ENCODE data around the gene PKDREJ. TPM values are rescaled to one million over a fixed set of nuclear protein-coding genes. Genes with fewer than 3 reads are reported as not detected.

Gene PKDREJ
- total RNA-seq, 1 donor from 2014 or later = not detected

- intact Hi-C loops (cut with micrococcal nuclease) = no loop called here
- DNase-seq (peak; percentile 78), ATAC-seq (peak; percentile 81)
These were observed 27.1 kb upstream of the PKDREJ start for GRCh38 chr22:46290121-46290842.

GRCh38 chr22:46289244-46289891 is 26.2 kb upstream of the PKDREJ start:
- DNase-seq (no peak), ATAC-seq (peak; percentile 12)
- intact Hi-C loops (cut with micrococcal nuclease) = no loop called here

GRCh38 chr22:46288846-46289243 is 25.7 kb upstream of the PKDREJ start:
- DNase-seq (no peak), ATAC-seq (no peak)
- intact Hi-C loops (cut with micrococcal nuclease) = no loop called here

GRCh38 chr22:46287873-46288751 is 25.0 kb upstream of the PKDREJ start:
- DNase-seq (peak; percentile 63), ATAC-seq (peak; percentile 46)
- intact Hi-C loops (cut with micrococcal nuclease) = no loop called here

- DNase-seq (no peak), ATAC-seq (no peak)
- intact Hi-C loops (cut with micrococcal nuclease) = no loop called here
These were observed 24.1 kb upstream of the PKDREJ start for GRCh38 chr22:46286941-46287872.

GRCh38 chr22:46286006-46286405 is 22.9 kb upstream of the PKDREJ start:
- intact Hi-C loops (cut with micrococcal nuclease) = no loop called here

GRCh38 chr22:46281866-46282678 is 18.9 kb upstream of the PKDREJ start:
- intact Hi-C loops (cut with micrococcal nuclease) = no loop called here
- ATAC-seq (no peak), DNase-seq (no peak)

More at GRCh38 chr22:46286006-46286405, 22.9 kb upstream of the PKDREJ start:
- ATAC-seq = no peak
- no peak for DNase-seq

GRCh38 chr22:46280999-46281623 is 18.0 kb upstream of the PKDREJ start:
- intact Hi-C loops (cut with micrococcal nuclease) = no loop called here
- DNase-seq (no peak), ATAC-seq (peak; percentile 81)

- DNase-seq (peak; percentile 64), ATAC-seq (peak; percentile 83)
- intact Hi-C loops (cut with micrococcal nuclease) = no loop called here
These were observed 17.1 kb upstream of the PKDREJ start for GRCh38 chr22:46280063-46280817.

- ATAC-seq = no peak
- DNase-seq = no peak
- intact Hi-C loops (cut with micrococcal nuclease) = no loop called here
These were observed 15.8 kb upstream of the PKDREJ start for GRCh38 chr22:46278656-46279645.

- DNase-seq (no peak), ATAC-seq (no peak)
- intact Hi-C loops (cut with micrococcal nuclease) = no loop called here
These were observed 13.4 kb upstream of the PKDREJ start for GRCh38 chr22:46276563-46276962.

- DNase-seq (no peak), ATAC-seq (no peak)
These were observed 12.4 kb upstream of the PKDREJ start for GRCh38 chr22:46275455-46276122.

GRCh38 chr22:46274381-46274780 is 11.2 kb upstream of the PKDREJ start:
- DNase-seq = no peak
- ATAC-seq = no peak

More at GRCh38 chr22:46275455-46276122, 12.4 kb upstream of the PKDREJ start:
- intact Hi-C loops (cut with micrococcal nuclease) = no loop called here

GRCh38 chr22:46273432-46274148 is 10.4 kb upstream of the PKDREJ start:
- intact Hi-C loops (cut with micrococcal nuclease) = no loop called here
- peak; percentile 24 for ATAC-seq
- no peak for DNase-seq

More at GRCh38 chr22:46274381-46274780, 11.2 kb upstream of the PKDREJ start:
- intact Hi-C loops (cut with micrococcal nuclease) = no loop called here
